ENCODE results near the gene MICAL2.

The MICAL2 gene

GRCh38 chr11:12076840-12077534 is 33.4 kb upstream of the MICAL2 start:
- DNase-seq = no peak

DNA sequence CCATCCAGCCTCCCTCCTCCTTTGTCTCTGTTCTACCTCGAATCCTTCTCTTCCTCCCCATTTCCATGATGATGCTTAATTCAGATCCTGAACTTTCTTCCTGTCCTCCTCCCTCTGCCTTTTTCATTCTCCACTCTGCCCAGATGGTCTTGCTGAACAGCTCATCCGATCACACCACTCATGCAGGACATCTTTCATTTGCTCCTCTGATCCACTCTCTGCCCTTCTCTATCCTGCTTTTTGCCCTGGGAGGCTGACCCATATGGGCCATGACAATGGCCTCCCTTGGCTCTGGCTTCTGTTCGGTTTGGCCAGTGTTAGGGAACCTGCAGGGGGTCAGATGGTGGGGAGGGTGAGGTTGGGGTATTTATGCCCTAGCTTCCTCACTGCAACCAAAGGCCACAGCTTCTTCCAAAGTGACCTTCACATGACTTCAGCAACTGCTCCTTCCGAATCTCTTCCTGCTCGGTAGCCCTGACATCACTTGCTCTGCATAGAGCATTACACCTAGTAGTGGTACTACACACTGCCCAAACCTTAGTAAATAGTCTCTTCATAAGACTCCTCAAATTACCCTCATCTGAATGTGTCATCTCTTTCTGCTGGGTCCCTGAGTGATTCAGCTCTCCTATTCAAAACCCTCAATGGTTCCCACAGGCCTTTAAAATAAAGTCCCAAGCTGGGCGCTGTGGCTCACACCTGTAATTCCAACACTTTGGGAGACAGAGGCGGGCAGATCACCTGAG is 32.7 kb upstream of the MICAL2 start:
- DNase-seq = no peak

GRCh38 chr11:12079726-12080556 is 30.4 kb upstream of the MICAL2 start:
- no peak for DNase-seq

DNA sequence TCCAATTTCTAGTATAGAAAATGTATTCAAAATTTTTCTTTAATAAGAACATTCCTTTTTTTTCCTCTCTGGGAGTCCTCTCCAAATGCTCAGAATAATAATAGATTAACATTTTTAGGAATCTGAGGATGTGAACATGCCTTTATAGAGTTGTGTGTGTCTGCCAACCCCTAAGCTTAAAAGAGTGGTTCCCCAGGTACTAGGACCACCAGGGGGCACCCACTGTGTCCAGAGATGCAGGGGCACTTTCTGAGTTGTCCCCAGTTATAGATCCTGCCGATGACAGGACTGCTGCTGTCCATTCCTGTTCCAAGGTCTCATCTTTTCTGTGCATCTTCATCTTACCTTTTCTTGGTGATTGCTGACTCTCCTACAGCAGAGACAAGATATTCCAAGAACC is 27.0 kb upstream of the MICAL2 start:
- no peak for DNase-seq

DNA sequence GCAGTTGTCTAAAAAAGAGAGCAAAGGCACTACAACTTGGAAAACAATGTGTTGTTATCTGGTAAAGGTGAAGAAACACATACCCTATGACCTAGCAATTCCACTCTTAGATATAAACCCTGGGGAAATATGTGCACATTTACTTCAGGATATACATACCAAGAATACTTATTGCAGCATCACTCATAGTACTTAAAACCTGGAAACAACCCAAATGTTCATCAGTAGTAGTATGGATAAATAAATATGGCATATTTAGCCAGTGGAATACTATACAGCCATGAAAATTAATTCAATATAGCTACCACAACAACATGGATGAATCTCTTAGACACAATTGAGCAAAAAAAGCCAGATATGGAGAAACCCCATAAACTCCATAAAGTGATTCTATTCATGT is 26.1 kb upstream of the MICAL2 start:
- DNase-seq = no peak

GRCh38 chr11:12085371-12086251 is 24.8 kb upstream of the MICAL2 start:
- DNase-seq = no peak

- no peak for DNase-seq
Measured at GRCh38 chr11:12086271-12087074, 23.9 kb upstream of the MICAL2 start.

DNA sequence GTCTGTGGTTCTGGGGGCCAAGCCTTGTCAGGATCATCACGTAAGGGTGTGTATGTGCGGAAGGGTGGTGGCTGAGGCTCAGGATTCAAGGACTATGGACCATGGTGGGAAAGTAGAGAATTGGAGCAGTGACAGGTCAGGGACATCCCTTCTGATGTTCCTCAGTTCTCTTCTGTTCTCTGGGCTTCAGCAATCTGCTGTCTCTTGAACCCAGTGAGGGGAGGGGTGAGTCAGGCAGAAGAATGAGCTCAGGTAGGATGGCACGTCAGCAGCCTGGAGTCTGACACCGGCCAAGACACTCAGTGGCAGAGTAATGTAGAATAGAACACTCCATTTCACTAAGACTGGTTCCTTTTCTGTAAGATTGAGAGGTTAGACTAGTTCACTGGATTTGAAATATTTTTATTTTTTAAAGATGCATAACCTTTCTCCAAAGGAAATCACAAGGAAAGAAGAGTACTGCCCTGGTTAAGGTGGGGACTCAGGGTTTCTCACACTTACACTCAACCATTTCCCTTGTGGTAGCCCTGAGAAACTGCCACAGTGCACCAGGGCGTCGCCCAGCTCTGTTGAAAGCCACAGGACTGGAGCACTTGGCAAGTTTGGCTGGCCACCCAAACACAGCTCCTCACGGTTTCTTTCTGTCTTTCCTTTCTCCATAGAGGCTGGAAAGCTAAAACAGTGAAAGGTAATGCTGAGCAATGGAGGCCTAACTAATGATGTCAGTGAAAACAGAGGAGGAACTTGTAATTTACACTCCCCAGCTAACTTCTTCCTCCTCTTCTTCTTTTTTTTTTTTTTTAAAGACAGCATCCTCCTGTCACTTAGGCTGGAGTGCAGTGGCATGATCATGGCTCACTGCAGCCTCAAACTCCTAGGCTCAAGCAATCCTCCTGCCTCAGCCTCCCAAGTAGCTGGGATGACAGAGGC is 23.1 kb upstream of the MICAL2 start:
- peak; percentile 21 for DNase-seq

DNA sequence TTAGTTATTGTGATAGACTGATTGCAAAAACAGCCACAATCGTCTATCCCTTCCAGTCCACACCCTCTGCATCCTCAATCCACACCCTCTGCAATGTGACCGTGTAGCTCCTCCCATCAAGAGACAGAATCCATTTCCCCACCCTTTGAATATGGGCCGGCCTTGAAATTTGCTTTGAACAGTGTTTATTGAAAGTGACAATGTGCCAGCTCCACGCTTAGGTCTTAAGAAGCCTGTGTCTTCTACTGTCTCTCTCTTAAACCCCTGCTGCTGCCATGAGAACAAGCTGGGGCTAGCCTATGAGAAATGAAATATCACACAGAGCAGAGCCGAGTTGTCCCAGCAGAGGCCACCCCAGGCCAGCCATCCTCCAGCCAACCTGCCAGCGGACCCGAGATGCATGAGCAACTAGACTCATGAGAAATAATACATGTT is 22.3 kb upstream of the MICAL2 start:
- no peak for DNase-seq

GRCh38 chr11:12088531-12088930 is 21.9 kb upstream of the MICAL2 start:
- no peak for DNase-seq

DNA sequence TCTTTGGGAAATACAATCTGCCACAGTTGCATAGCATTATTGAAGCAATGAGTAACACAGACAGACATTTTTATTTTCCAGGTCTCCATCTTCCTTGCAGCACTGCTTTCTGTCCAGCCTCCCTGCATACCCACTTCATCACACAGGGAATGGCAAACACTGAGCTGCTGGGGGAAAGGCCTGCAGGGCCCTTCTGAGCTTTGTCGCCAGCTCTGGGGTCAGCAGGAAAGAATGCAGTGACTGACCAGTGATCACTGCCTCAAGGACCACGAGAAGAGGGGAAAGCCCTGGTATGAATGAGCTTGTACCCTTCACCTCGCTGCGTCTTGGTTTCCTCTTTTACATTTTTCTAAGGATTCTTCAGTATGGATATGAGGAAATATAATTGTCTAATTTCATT is 21.3 kb upstream of the MICAL2 start:
- no peak for DNase-seq

DNA sequence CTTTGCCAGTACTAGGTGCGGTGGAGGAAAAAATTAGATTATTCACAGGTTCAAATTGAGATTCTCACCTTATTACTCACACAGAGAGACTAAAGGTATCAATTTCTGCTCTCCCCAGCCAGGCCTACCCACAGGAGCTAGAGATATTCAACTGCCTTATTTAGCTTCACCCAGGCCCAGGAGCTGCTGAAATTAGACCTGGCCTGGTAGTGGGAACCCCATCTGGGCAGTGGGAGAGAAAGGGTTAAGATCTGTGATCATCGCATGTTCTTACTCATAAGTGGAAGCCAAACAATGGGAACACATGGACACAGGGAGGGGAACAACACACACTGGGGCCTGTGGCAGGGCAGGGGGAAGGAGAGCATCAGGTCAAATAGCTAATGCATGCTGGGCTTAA is 20.9 kb upstream of the MICAL2 start:
- no peak for DNase-seq

DNA sequence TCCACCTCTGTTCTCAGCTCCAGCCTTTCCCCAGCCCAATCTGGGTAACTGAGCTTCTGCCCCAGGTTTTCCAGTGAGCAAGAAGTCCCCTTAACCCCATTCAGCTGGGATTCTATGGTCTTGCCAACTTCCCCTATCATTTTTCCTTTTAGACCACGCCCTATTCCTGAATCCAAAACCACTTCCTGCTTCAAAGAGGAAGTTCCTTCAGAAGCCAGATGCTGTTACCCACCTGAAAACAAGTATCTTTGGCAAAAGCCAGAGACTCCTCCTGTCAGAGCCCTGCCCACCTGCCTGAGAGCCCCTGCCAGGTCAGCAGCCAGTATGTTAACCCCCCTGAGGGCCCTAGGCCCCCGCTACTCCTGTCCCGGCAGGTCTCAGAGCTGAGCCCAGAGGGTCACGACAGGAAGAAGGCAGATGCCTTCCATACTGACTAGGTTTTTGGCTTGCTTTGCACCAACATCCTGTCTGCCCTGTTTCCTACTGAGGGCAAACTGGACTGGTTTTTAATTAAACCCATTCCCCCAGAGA is 20.3 kb upstream of the MICAL2 start:
- DNase-seq = no peak

DNA sequence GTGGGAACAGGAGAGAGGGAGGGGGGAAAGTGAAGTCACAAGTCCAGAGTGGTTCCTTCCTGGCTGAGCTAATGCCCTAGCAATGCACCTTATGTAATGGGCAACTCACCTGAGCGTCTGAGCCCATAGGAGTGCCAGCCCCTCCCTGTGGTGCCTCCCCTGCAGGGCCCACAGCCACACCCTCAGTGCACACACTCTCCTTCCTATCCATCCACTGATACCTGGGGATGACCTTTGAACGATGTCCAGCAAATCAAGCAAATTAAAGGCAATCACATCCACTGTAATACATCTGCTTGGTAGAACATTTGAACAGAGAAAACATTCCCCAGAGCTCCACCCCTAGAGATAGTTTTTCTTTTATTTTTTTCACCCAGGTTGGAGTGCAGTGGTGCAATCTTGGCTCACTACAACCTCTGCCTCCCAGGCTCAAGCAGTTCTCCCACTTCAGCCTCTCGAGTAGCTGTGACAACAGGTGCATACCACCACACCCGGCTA is 19.6 kb upstream of the MICAL2 start:
- DNase-seq = no peak

DNA sequence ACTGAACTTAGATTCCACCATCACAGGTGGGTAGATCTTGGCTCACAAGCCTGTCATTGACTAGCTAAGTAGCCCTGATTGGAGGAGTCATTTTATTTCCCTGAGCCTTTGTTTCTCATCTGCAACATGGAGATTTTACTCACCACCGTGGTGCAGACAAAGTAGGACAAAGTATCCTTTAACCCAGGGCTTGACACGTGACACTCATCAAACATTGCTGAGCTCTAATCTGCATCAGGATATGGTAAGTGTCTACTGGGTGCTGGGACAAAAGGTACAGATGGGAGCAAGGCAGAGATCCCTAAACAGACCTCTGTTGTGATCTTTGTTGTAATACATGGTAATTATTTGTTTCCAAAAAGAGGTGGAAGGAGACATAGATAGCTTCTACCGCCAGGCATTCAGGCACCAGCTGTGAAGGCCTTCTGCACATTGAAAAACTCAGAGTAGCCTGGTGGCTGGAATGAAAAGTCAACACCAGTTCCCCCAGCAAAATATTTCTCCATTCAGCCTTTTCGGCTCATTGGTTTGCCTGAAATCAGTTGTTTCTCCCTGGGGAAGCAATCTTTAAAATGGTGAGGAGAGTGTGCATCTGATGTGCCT is 18.3 kb upstream of the MICAL2 start:
- no peak for DNase-seq

DNA sequence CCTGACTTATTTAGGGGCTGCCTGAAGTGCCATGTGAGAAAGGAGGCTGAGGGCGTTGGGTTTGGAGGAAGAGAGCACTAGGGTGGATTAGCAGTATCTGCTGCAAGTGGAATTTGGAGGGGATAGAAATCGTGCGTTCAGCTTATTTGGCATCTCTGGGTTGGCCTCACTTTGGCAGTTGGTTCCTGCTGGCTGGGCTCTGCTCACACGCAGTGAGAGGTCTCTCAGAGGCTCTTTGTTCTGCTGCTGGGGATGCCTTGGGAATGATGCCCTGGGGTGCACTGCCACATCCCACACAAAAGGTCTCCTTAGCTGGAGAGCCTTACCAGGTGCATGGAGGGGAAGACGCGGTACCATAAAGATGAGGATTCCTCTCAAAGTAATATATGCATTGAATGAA is 17.7 kb upstream of the MICAL2 start:
- DNase-seq = no peak

- DNase-seq = no peak
Measured at GRCh38 chr11:12094872-12095800, 15.3 kb upstream of the MICAL2 start.

DNA sequence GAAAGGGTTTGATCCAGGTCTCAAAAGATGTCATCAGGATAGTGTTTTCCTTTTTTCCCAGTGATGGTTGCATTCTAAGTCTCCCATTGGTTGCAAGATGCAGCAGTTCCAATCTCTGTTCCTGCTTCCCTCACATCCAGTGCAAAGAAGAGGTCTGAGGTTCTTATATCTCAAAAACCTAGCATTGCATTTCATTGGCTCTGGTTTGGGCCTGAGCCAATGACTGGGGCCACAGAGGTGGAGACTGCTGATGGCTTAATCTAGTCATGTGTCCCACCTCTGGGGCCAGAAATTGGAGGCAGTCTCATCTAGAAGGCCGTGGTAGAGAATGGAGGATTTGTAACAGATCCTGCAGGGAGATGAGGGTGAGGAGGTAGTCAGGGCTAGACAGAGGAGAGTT is 13.2 kb upstream of the MICAL2 start:
- DNase-seq = no peak

- DNase-seq = no peak
Measured at GRCh38 chr11:12098601-12099000, 11.8 kb upstream of the MICAL2 start.

All from activated gamma-delta T cell (primary cell).